SK-N-SH (cell line): ENCODE measurements around the gene FBXL7. TPM values are rescaled to one million over a fixed set of nuclear protein-coding genes. Genes with fewer than 3 reads are reported as not detected.

Experiments used
- CTCF ChIA-PET: fragments of 300-600, 350-600 bp; formaldehyde crosslinking; extraction: SDS; loops from one replicate; lab custom pipeline; 2021; lab: Yijun Ruan, JAX
- POLR2A ChIA-PET: fragments of 350-600 bp; sonication (Branson Sonifier 250); formaldehyde crosslinking; extraction: SDS; loops from one replicate; lab custom pipeline; 2020; ENCODE audit warnings: antibody characterized with exemption, inconsistent platforms; lab: Yijun Ruan, JAX
- DNase-seq: peaks from one replicate; pipeline ENCODE4 v3.0.0; 2012
- H2AFZ ChIP-seq: fragments of 200-600 bp; sonication (generic); 2 replicates; pipeline ENCODE4 v1.8.1; 2016; ENCODE audit warnings: antibody characterized with exemption, mild to moderate bottlenecking, low read depth
- H3F3A ChIP-seq: fragments of 200-600 bp; sonication (generic); replicated peaks from 2 replicates; pipeline ENCODE3; 2016; ENCODE audit warnings: antibody characterized with exemption, mild to moderate bottlenecking; ENCODE audit not compliant: insufficient read depth
- H3K27ac ChIP-seq, 2 experiments: fragments of 200-500 bp in 1 of 2; fragments of 200-600 bp in 1 of 2; sonication (Bioruptor generic) in 1 of 2; sonication (generic), shearing (Covaris generic) in 1 of 2; 2 replicates each; pipeline versions ENCODE4 v1.5.1 to v1.6.1; 2014 to 2016; ENCODE audit warnings: low read depth in 2 of 2, inconsistent platforms in 1 of 2, low read length in 1 of 2, mild to moderate bottlenecking in 1 of 2, mixed read lengths in 1 of 2
- H3K27me3 ChIP-seq: fragments of 200-600 bp; sonication (generic), shearing (Covaris generic); 2 replicates; pipeline ENCODE4 v1.6.1; 2016; ENCODE audit warnings: mixed run types; ENCODE audit not compliant: insufficient read depth
- H3K36me3 ChIP-seq, 2 experiments: fragments of 200-500 bp in 1 of 2; fragments of 200-600 bp in 1 of 2; sonication (Bioruptor generic) in 1 of 2; sonication (generic) in 1 of 2; replicated peaks in 1 of 2; 2 replicates each; pipeline versions ENCODE3 to v1.5.1; 2014 to 2016; ENCODE audit warnings: low read length in 1 of 2, mild to moderate bottlenecking in 1 of 2; ENCODE audit not compliant: insufficient read depth in 2 of 2, control insufficient read depth in 1 of 2
- H3K4me1 ChIP-seq, 2 experiments: fragments of 200-500 bp in 1 of 2; fragments of 200-600 bp in 1 of 2; sonication (Bioruptor generic) in 1 of 2; sonication (generic), shearing (Covaris generic) in 1 of 2; 2 replicates each; pipeline versions ENCODE4 v1.5.1 to v1.6.1; 2014 to 2016; ENCODE audit warnings: low read depth in 1 of 2, low read length in 1 of 2, mixed run types in 1 of 2; ENCODE audit not compliant: insufficient read depth in 2 of 2, control insufficient read depth in 1 of 2
- H3K4me2 ChIP-seq: fragments of 200-600 bp; sonication (generic), shearing (Covaris generic); 2 replicates; pipeline ENCODE4 v1.6.1; 2017; ENCODE audit warnings: mixed run types
- H3K4me3 ChIP-seq, 2 experiments: fragments of 200-500 bp in 1 of 2; fragments of 200-600 bp in 1 of 2; sonication (Bioruptor generic) in 1 of 2; sonication (generic), shearing (Covaris generic) in 1 of 2; 2 replicates each; pipeline versions ENCODE4 v1.5.1 to v1.8.1; 2014 to 2016; ENCODE audit warnings: low read depth in 2 of 2, inconsistent platforms in 1 of 2, low read length in 1 of 2, mild to moderate bottlenecking in 1 of 2, mixed read lengths in 1 of 2, moderate library complexity in 1 of 2
- H3K79me2 ChIP-seq: fragments of 200-600 bp; sonication (generic); 2 replicates; pipeline ENCODE4 v1.8.1; 2017; ENCODE audit warnings: mild to moderate bottlenecking; ENCODE audit not compliant: insufficient read depth
- H3K9ac ChIP-seq: fragments of 200-600 bp; sonication (generic); 2 replicates; pipeline ENCODE4 v1.6.1; 2017; ENCODE audit warnings: mixed run types
- H3K9me2 ChIP-seq: fragments of 200-600 bp; sonication (generic); 2 replicates; pipeline ENCODE4 v1.6.1; 2017; ENCODE audit warnings: mixed run types
- H3K9me3 ChIP-seq: fragments of 200-600 bp; sonication (generic); 2 replicates; pipeline ENCODE4 v1.6.1; 2017; ENCODE audit warnings: mixed run types, mild to moderate bottlenecking, moderate library complexity
- H4K20me1 ChIP-seq: fragments of 200-600 bp; sonication (generic); 2 replicates; pipeline ENCODE4 v1.6.1; 2017; ENCODE audit warnings: mild to moderate bottlenecking, mixed run types; ENCODE audit not compliant: insufficient read depth
- CHD2 ChIP-seq: fragments of 150-350 bp; IDR thresholded peaks from 2 replicates; pipeline ENCODE4 v1.6.1; 2018; ENCODE audit warnings: low read length; ENCODE audit not compliant: partially characterized antibody
- EP300 ChIP-seq, 2 experiments: IDR thresholded peaks; 2 replicates each; pipeline versions ENCODE4 v1.4.0 to v1.6.1; 2012; ENCODE audit warnings: borderline replicate concordance in 1 of 2, low read depth in 1 of 2, low read length in 1 of 2
- EZH2phosphoT487 ChIP-seq: fragments of 200-600 bp; sonication (generic); IDR thresholded peaks from 2 replicates; pipeline ENCODE4 v1.6.1; 2017; ENCODE audit warnings: low read depth, mixed run types, mild to moderate bottlenecking, antibody characterized with exemption, moderate library complexity, borderline replicate concordance
- FOSL2 ChIP-seq: IDR thresholded peaks from 2 replicates; pipeline ENCODE4 v1.4.0; 2012; ENCODE audit warnings: low read depth, mild to moderate bottlenecking, moderate library complexity, borderline replicate concordance
- FOXJ3 ChIP-seq: sonication (generic); formaldehyde crosslinking; IDR thresholded peaks from 2 replicates; pipeline ENCODE4 v1.5.1; 2020; ENCODE audit warnings: mild to moderate bottlenecking, missing genetic modification reagents
- FOXM1 ChIP-seq: IDR thresholded peaks from 2 replicates; pipeline ENCODE4 v1.4.0; 2012; ENCODE audit warnings: low read depth, mild to moderate bottlenecking
- GATA2 ChIP-seq: sonication (generic); formaldehyde crosslinking; IDR thresholded peaks from 2 replicates; pipeline ENCODE4 v1.5.0; 2020; ENCODE audit warnings: mild to moderate bottlenecking, missing genetic modification reagents
- IRF3 ChIP-seq: fragments of 150-350 bp; IDR thresholded peaks from 2 replicates; pipeline ENCODE4 v1.6.1; 2016; ENCODE audit warnings: mild to moderate bottlenecking, low read depth, low read length
- JUND ChIP-seq: IDR thresholded peaks from 2 replicates; pipeline ENCODE4 v1.4.0; 2012
- NFIC ChIP-seq: IDR thresholded peaks from 2 replicates; pipeline ENCODE4 v1.4.0; 2012; ENCODE audit warnings: borderline replicate concordance
- PBX3 ChIP-seq: IDR thresholded peaks from 2 replicates; pipeline ENCODE4; 2012
- POLR2AphosphoS5 ChIP-seq: IDR thresholded peaks from 2 replicates; pipeline ENCODE4 v1.6.1; 2012; ENCODE audit warnings: low read depth, low read length
- RAD21 ChIP-seq: IDR thresholded peaks from 2 replicates; pipeline ENCODE4 v1.6.1; 2012; ENCODE audit warnings: mild to moderate bottlenecking, low read length
- RCOR1 ChIP-seq: fragments of 150-350 bp; IDR thresholded peaks from 2 replicates; pipeline ENCODE4 v1.6.1; 2017; ENCODE audit warnings: antibody characterized with exemption, low read length
- SIN3A ChIP-seq: IDR thresholded peaks from 2 replicates; pipeline ENCODE4 v1.6.1; 2012; ENCODE audit warnings: low read depth, mild to moderate bottlenecking, low read length, moderate library complexity, borderline replicate concordance
- TAF1 ChIP-seq: IDR thresholded peaks from 2 replicates; pipeline ENCODE4 v1.6.1; 2012; ENCODE audit warnings: low read depth, mild to moderate bottlenecking, low read length, moderate library complexity, borderline replicate concordance
- TCF12 ChIP-seq: IDR thresholded peaks from 2 replicates; pipeline ENCODE4 v1.4.0; 2012
- TEAD4 ChIP-seq: IDR thresholded peaks from 2 replicates; pipeline ENCODE4 v1.4.0; 2012; ENCODE audit warnings: mild to moderate bottlenecking, borderline replicate concordance; ENCODE audit not compliant: insufficient read depth
- WGBS: methylation state at CpG from one replicate; pipeline ENCODE4 v1.1.6; 2017; ENCODE audit warnings: low lambda C conversion rate; 5-methylcytosine and 5-hydroxymethylcytosine counted together
- polyA plus RNA-seq, 3 experiments: library from polyadenylated mRNA; depleted of rRNA; stranded (reverse); fragments of >200 nt; gene quantifications; 2 replicates each; pipeline ENCODE4 v1.2.3, GENCODE V29; 2012
- TF ChIP-seq, protein P1 (sequence below): IDR thresholded peaks from 2 replicates; pipeline ENCODE4 v1.4.0; 2012; ENCODE audit warnings: low read depth

Gene FBXL7
- polyA plus RNA-seq, 1 of the 3 experiments (the other 2 are of a cell fraction): 7.0 TPM

GRCh38 chr5:15796557-15796956 lies 296.6 kb downstream of the FBXL7 start:
- H2AFZ ChIP-seq: no peak overlapping the region
- H3K9ac ChIP-seq: no peak overlapping the region
- TF ChIP-seq TEAD4 (no peak), RCOR1 (no peak), TCF12 (no peak), GATA2 (CRISPR knock-in tag) (no peak), TAF1 (no peak), POLR2AphosphoS5 (no peak), CHD2 (no peak), PBX3 (no peak), NFIC (no peak), IRF3 (no peak), RAD21 (no peak), SIN3A (no peak), FOXJ3 (no peak), FOSL2 (no peak), FOXM1 (no peak), JUND (no peak), EZH2phosphoT487 (no peak), EP300 (IDR thresholded peaks at IDR 0.05; ENCODE audit: borderline replicate concordance in 1 of 2, low read depth in 1 of 2, low read length in 1 of 2) (no peak)
- TF ChIP-seq, protein P1, sequence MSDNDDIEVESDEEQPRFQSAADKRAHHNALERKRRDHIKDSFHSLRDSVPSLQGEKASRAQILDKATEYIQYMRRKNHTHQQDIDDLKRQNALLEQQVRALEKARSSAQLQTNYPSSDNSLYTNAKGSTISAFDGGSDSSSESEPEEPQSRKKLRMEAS: no peak
- H3F3A ChIP-seq: no peaks in the 10 kb centered on the region
- H3K4me3 ChIP-seq: no peak overlapping the region
- no peak for DNase-seq
- peaks cover 2 to 23% of the 10 kb centered on the region in 2 experiments; a peak in 3 of 4 replicates for H3K4me1 ChIP-seq
- ChIA-PET CTCF (interaction anchor here (1.4 to 3.3 kb wide), 3 partner anchors 9 to 690 kb away, joined by 3 to 13 read pairs (median 3); no protein-coding TSS in a partner anchor), POLR2A (no interaction called here)
- H4K20me1 ChIP-seq: no peaks in the 10 kb centered on the region; the same call in 1 of the 2 replicates
- no peaks in the 10 kb centered on the region for H3K9me3 ChIP-seq
- no peaks in the 10 kb centered on the region for H3K9me2 ChIP-seq
- H3K27ac ChIP-seq: peak overlapping the region in 1 of 2 experiments; percentile 28; a peak in 1 of 4 replicates
- WGBS: 91% methylated on average over 6 of the region's 6 CpGs
- no peak overlapping the region for H3K4me2 ChIP-seq
- H3K79me2 ChIP-seq: peaks cover 4% of the 10 kb centered on the region; the same call in 1 of the 2 replicates
- H3K27me3 ChIP-seq: no peaks in the 10 kb centered on the region
- no peaks in the 10 kb centered on the region for H3K36me3 ChIP-seq
